Measurements from ENCODE around the gene TTN.

- TF ChIP-seq, protein P1, sequence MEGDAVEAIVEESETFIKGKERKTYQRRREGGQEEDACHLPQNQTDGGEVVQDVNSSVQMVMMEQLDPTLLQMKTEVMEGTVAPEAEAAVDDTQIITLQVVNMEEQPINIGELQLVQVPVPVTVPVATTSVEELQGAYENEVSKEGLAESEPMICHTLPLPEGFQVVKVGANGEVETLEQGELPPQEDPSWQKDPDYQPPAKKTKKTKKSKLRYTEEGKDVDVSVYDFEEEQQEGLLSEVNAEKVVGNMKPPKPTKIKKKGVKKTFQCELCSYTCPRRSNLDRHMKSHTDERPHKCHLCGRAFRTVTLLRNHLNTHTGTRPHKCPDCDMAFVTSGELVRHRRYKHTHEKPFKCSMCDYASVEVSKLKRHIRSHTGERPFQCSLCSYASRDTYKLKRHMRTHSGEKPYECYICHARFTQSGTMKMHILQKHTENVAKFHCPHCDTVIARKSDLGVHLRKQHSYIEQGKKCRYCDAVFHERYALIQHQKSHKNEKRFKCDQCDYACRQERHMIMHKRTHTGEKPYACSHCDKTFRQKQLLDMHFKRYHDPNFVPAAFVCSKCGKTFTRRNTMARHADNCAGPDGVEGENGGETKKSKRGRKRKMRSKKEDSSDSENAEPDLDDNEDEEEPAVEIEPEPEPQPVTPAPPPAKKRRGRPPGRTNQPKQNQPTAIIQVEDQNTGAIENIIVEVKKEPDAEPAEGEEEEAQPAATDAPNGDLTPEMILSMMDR (IDR thresholded peaks at IDR 0.05): no peak
- no peak for TF ChIP-seq POLR2A (IDR thresholded peaks at IDR 0.05)
Observed at GRCh38 chr2:178677599-178677998, 129.6 kb downstream of the TTN start.

Data from breast epithelium (tissue), 3 donors.